ENCODE measurements around the gene DSC3. TPM values are rescaled to one million over a fixed set of nuclear protein-coding genes. Genes with fewer than 3 reads are reported as not detected.

DSC3 gene
- total RNA-seq, 2 experiments from 2014 or later, result not detected

DNA sequence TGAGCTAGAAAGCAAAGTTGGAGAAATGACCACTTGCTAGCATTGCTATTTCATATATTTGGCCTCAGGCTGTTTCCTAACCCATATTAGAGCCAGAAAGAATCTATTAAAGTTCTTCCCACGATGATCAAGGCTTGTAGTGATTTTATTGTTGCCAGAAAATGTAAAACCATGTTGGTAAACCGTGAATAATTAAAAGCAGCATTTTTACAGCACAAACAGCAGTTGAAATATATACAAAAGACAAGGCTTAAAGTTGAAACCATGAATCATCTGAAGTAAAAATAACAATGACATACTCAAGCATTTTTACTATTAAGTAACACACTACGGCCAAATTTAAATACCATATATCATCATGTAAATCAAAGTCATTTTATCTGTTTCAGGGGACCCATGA, 27.7 kb upstream of the DSC3 start:
- intact Hi-C loops (cut with micrococcal nuclease; ENCODE audit: unreplicated experiment), result no loop called here
- H3K79me2 ChIP-seq (ENCODE audit: insufficient read depth, low read depth, low read length), result no peaks in the 10 kb centered on the region
- H3K9me3 ChIP-seq (ENCODE audit: low read length), result no peaks in the 10 kb centered on the region
- H3K9me2 ChIP-seq (ENCODE audit: insufficient read depth, low read length), result no peaks in the 10 kb centered on the region
- no peak overlapping the region for H3K4me3 ChIP-seq (ENCODE audit: low read depth, low read length, poor library complexity, severe bottlenecking)
- H3K4me1 ChIP-seq (ENCODE audit: insufficient read depth, low read length, poor library complexity, severe bottlenecking), result no peaks in the 10 kb centered on the region
- no peak overlapping the region for H3K4me2 ChIP-seq (ENCODE audit: low read length)
- TF ChIP-seq, protein P1, sequence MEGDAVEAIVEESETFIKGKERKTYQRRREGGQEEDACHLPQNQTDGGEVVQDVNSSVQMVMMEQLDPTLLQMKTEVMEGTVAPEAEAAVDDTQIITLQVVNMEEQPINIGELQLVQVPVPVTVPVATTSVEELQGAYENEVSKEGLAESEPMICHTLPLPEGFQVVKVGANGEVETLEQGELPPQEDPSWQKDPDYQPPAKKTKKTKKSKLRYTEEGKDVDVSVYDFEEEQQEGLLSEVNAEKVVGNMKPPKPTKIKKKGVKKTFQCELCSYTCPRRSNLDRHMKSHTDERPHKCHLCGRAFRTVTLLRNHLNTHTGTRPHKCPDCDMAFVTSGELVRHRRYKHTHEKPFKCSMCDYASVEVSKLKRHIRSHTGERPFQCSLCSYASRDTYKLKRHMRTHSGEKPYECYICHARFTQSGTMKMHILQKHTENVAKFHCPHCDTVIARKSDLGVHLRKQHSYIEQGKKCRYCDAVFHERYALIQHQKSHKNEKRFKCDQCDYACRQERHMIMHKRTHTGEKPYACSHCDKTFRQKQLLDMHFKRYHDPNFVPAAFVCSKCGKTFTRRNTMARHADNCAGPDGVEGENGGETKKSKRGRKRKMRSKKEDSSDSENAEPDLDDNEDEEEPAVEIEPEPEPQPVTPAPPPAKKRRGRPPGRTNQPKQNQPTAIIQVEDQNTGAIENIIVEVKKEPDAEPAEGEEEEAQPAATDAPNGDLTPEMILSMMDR (conservative IDR thresholded peaks at IDR 0.05; ENCODE audit: low read length), result no peak
- TF ChIP-seq EZH2phosphoT487 (IDR thresholded peaks at IDR 0.05; ENCODE audit: borderline replicate concordance, low read depth, low read length), result no peak
- BruUV-seq (replicated peaks), result no TSS peak
- H3K27ac ChIP-seq (ENCODE audit: low read depth, low read length, poor library complexity, severe bottlenecking), result no peak overlapping the region
- POLR2A ChIA-PET, result no interaction called here
- no peaks in the 10 kb centered on the region for H4K20me1 ChIP-seq (ENCODE audit: insufficient read depth, low read length)
- H3K36me3 ChIP-seq (ENCODE audit: insufficient read depth, low read length), result no peaks in the 10 kb centered on the region
- no peak for DNase-seq (ENCODE audit: low spot score)
- H2AFZ ChIP-seq (ENCODE audit: low read length), result no peak overlapping the region
- CTCF ChIA-PET (ENCODE audit: unreplicated experiment), result no interaction called here

DNA sequence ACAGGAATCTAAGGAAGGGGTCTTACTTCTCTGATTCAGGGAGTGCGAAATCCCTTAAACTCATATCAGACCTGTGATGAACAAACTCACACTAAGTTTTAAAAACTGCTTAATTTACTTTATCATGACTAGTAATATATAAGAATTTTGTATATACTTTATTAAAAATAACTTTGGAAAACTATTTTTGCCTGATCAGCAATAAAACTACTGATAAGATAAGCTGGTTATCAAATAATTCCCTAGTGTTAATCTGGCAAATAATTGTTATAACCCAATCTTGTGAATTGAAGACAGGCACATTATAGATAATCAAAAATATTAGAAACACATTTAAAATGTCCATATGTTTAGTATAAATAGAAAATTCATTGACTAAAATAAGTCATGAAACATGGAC, 23.7 kb upstream of the DSC3 start:
- no peak for DNase-seq (ENCODE audit: low spot score)
- no TSS peak for BruUV-seq (replicated peaks)
- Histone ChIP-seq H3K79me2 (ENCODE audit: insufficient read depth, low read depth, low read length) (no peaks in the 10 kb centered on the region), H4K20me1 (ENCODE audit: insufficient read depth, low read length) (no peaks in the 10 kb centered on the region), H3K4me2 (ENCODE audit: low read length) (no peak overlapping the region), H3K27ac (ENCODE audit: low read depth, low read length, poor library complexity, severe bottlenecking) (no peak overlapping the region), H2AFZ (ENCODE audit: low read length) (no peak overlapping the region), H3K36me3 (ENCODE audit: insufficient read depth, low read length) (no peaks in the 10 kb centered on the region), H3K4me3 (ENCODE audit: low read depth, low read length, poor library complexity, severe bottlenecking) (no peak overlapping the region), H3K4me1 (ENCODE audit: insufficient read depth, low read length, poor library complexity, severe bottlenecking) (no peaks in the 10 kb centered on the region), H3K9me2 (ENCODE audit: insufficient read depth, low read length) (no peaks in the 10 kb centered on the region), H3K9me3 (ENCODE audit: low read length) (no peaks in the 10 kb centered on the region)
- CTCF ChIA-PET (ENCODE audit: unreplicated experiment), result no interaction called here
- POLR2A ChIA-PET, result no interaction called here
- intact Hi-C loops (cut with micrococcal nuclease; ENCODE audit: unreplicated experiment), result no loop called here
- TF ChIP-seq, protein P1 (conservative IDR thresholded peaks at IDR 0.05; ENCODE audit: low read length), result no peak
- no peak for TF ChIP-seq EZH2phosphoT487 (IDR thresholded peaks at IDR 0.05; ENCODE audit: borderline replicate concordance, low read depth, low read length)

DNA sequence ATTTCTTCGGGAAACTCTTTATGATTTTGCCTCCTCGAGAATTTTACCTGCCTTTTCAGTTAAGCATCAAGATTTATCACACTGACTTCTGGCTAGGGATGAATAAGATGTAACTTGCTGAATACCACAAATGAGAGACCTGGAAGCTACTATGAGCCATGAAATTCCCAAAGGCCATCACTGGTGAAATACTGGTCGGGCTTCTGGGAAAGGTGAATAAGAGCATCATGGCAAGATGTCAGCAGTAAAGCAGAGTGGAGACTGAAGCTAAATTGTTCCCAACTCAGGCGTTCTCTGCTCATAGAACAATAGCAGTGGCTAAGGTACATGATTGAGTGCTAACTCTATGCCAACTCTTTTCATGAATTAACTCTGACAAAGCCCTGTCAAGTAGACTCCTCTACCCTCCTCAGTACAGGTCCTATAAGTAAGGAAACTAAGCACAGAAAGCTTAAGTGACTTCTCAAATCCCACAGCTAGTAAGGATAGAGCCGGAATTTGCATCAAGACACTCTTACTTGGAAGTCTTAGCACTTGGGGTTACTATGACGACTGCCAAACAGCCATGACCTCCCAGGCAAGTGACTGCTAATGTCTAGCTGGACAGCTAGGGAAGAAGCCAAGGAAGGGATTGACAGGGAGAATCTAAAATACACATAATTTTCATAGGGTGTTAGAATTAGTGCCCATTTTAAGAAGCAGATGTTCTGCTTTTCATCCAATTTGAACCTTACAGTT, 22.7 kb upstream of the DSC3 start:
- CTCF ChIA-PET (ENCODE audit: unreplicated experiment), result no interaction called here
- Histone ChIP-seq H2AFZ (ENCODE audit: low read length) (no peak overlapping the region), H3K9me2 (ENCODE audit: insufficient read depth, low read length) (no peaks in the 10 kb centered on the region), H3K4me3 (ENCODE audit: low read depth, low read length, poor library complexity, severe bottlenecking) (no peak overlapping the region), H4K20me1 (ENCODE audit: insufficient read depth, low read length) (no peaks in the 10 kb centered on the region), H3K4me2 (ENCODE audit: low read length) (no peak overlapping the region), H3K9me3 (ENCODE audit: low read length) (no peaks in the 10 kb centered on the region), H3K27ac (ENCODE audit: low read depth, low read length, poor library complexity, severe bottlenecking) (no peak overlapping the region), H3K4me1 (ENCODE audit: insufficient read depth, low read length, poor library complexity, severe bottlenecking) (no peaks in the 10 kb centered on the region), H3K79me2 (ENCODE audit: insufficient read depth, low read depth, low read length) (no peaks in the 10 kb centered on the region), H3K36me3 (ENCODE audit: insufficient read depth, low read length) (no peaks in the 10 kb centered on the region)
- intact Hi-C loops (cut with micrococcal nuclease; ENCODE audit: unreplicated experiment), result no loop called here
- DNase-seq (ENCODE audit: low spot score), result no peak
- POLR2A ChIA-PET, result no interaction called here
- TF ChIP-seq, protein P1 (conservative IDR thresholded peaks at IDR 0.05; ENCODE audit: low read length), result no peak
- TF ChIP-seq EZH2phosphoT487 (IDR thresholded peaks at IDR 0.05; ENCODE audit: borderline replicate concordance, low read depth, low read length), result no peak
- no TSS peak for BruUV-seq (replicated peaks)

All from OCI-LY7 (cell line).